Skin epidermis (tissue), 12 donors: ENCODE measurements around the gene FAM3A.

ENCODE experiments used
- H3K27ac ChIP-seq, 21 experiments: fragments of 200-600 bp; sonication (generic) in 11 of 21; one replicate each; pipeline ENCODE4 v1.5.0; 2020; ENCODE audit warnings: mild to moderate bottlenecking in 3 of 21, inconsistent platforms in 2 of 21, moderate library complexity in 2 of 21
- H3K4me3 ChIP-seq, 7 experiments: fragments of 200-600 bp; sonication (generic) in 2 of 7; one replicate each; pipeline ENCODE4 v1.5.0; 2020; ENCODE audit warnings: inconsistent platforms in 2 of 7, mild to moderate bottlenecking in 2 of 7, moderate library complexity in 1 of 7

Gene FAM3A

DNA sequence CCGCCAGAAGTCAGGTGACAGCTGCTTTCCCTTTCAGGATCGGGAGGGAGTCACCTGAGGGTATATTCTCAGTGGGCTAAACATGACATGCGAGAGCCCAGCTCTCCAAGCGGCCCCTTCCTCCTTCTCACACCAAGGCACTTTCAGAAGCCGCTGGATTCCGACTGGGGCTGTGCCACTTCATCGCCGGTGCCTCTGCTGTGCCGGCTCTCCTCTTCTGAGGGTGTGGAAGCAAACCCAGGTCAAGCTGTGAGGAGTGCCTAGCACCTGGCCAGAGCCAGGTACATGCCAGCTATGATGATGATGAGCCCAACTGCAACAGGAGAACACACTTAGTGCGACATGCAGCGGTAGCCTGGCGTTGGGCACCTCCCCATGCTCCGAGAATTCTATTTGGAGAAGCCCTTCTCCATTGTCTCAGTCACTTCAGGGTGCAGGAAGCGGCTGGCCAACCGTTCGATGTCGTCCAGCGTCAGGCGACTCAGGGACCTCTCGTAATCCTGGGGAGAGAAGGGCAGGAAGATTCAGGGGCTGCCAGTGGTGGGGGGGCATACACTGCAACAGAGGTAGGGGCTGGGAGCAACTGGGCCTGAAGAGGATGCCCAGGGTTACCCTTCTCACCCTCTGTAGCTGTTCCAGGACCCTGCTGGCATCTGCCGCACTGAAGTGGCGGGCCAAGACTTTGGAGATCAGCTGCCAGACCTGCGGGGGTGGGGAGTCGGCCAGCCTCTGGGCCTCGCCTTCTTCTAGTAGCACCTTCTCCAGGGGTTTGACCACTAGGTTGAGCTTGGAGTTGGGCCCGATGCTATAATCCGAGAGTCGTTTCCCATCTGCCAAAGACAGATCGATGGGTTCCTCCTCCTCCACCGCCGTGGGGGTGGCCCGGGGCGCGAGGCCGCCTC lies 30.6 kb downstream of the FAM3A start:
- Histone ChIP-seq H3K27ac (peak overlapping the region; percentile 22 to 91 (median 81)), H3K4me3 (peak overlapping the region; percentile 52 to 65 (median 58))

DNA sequence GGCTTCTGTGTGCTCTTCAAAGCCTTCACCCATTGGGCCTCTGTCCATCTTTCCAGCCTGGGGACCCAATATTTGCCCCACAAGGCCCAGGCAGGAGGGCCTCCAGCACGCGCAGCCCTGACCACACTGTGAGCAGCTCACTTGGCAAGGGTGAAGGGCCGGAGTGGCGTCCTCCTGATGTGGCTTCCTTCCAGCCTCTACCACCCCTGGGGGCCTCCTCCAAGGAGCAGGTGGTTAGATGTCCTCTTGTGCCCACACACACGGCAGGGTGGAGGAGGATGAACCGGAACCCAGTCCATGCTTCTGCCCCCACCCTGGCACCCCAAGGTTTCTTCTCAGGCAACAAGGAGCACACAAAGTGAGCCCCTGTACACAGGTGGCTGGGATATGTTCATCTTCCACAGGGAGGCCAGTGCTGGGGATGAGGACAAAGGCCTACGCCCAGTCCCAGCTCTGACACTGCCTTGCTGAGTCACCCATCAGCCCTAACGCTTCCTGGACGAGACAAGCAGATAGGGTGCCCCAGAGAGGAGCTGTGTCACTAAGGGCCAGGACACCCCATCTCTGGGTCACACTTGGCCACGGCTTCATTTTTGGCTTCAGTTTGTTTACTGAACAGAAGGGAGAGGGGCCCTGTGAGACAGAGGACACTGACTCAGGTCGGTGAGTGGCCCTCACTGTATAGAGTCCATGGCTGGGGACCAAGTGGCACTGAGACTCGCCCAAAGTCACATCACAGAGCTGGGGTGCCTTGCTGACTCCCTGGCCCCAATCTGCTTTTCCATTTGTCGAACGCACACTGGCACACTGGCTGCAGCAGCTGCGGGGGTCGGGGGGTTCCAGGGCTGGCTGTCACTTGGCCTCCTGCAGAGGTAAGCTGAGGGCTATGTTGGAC lies 31.5 kb downstream of the FAM3A start:
- Histone ChIP-seq H3K27ac (peak overlapping the region in 1 of 21 experiments; percentile 1), H3K4me3 (no peak overlapping the region)

DNA sequence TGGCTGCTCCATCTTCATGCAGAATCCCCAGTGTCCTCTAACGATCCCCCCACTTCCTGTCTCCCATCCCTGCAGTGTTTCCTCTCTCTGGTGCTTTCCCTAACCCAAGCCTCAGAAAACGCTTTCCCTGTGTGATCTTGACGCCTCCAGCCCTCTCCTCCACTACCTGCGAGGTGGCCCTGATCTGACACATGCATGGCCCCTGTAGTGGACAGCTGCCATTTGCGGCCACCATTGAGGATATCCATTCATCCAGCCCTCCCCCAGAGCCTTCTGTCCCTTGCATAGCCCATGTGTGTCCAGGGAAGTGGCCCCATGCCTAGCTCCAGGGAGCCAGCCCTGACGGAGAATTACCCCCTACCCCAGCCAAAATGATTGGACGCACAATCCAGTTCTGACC lies 32.7 kb downstream of the FAM3A start:
- no peak overlapping the region for H3K4me3 ChIP-seq
- H3K27ac ChIP-seq, result no peak overlapping the region

DNA sequence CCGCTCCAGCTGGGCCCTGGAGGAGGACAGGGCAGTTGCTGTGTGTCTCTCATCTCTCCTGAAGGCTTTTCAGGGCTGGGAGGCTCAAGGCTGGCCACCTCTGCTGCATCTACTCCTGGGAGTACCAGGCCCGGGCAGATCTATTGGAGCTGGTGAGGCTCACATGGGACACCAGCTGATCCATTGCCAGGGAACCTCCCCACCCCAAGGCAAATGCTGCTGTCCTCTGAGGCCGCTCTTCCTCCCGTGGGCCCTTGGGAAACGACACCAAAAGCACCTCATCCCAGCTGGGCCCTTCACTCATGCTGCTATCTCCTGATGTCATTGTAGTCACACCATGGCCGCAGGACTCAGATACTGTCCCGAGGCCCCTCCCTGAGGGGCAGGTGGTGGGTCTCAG lies 33.2 kb downstream of the FAM3A start:
- Histone ChIP-seq H3K4me3 (no peak overlapping the region), H3K27ac (no peak overlapping the region)

DNA sequence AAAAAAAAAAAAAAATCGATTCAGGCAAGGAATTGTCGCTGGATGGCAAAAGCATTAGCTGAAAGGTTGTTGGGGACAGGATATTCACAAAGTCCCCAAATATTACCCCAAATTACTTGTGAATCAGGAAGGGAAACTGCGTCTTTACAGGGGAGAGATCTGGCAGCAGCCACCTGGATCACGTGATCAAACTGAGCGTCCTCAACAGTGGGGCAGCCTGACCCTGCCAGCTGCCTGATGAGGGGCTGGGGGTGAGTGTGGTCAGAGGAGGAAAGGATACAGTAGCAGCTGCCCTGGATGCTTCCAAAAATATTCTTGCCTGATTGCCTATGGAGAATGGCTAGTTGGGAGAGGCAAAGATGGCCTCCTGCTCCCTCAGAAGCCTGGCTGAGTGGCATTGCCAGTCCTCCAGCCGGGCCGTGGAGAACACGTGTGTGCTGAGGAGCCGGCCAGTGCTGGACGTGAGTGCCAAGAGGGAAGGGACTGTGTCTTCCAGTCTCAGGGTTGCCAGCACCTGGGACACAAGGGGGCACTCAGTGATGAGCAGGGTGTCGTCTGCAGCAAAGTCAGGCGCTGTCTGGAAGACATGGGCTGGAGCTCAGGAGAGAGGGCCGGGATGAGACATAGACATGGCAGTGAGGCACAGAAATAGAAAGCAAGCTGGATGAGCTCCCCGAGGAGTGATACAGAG lies 34.0 kb downstream of the FAM3A start:
- Histone ChIP-seq H3K4me3 (no peak overlapping the region), H3K27ac (no peak overlapping the region)

DNA sequence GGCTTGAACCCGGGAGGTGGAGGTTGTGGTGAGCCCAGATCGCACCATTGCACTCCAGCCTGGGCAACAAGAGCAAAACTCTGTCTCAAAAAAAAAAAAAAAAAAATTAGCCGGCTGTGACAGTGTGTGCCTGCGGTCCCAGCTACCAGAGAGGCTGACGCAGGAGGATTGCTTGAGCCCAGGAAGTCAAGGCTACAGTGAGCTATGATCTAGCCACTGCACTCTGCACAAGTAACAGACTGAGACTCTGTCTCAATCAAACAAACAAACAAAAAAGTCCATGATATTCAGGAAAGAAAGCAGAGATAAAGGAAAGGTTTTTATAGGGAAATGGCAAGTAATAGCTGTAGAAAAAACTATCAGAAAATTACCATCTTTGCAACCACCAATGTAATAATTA lies 34.8 kb downstream of the FAM3A start:
- Histone ChIP-seq H3K27ac (no peak overlapping the region), H3K4me3 (no peak overlapping the region)

DNA sequence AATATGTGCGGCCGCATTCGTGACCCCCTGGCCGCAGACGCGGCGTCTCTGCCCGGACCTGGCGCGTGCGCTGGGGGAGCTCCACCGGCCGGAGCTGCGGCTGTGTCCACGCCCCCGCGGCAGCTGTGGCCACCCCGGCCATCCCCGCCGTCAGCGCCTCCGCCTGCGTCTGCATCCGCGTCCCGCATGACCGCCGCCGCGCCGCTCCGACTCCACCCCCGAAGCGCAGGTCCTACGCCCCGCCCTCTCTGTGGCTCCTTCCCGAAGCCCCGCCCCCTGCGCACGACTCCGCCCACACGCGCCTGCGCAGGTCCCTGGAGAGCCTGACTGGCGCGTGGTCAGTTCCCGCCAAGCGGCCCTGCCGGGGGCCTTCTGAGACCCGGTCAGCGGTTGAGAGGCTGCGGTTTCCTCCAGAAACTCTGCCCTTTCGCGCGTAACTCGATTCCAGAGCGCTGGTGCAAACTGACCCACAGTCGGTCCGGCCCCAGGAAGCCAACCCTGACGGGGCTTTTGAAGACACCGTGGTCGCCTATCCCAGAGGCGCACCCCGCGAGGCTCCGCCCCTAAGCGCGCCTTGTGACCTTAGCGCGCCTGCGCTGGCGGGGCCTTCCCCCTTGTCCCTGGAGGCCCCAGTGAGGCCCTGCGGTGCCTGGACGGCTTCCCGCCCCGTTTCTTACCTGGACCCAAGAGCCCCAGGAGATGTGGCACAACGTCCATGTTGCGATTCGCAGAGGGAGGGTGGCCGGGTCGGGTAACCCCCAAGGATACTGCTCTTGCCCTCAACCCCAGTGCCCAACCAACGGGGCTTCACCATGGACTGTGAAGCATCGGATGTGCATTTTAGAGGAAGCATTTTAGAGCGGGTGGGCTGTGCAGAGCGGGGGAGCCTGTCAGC lies 37.1 kb downstream of the FAM3A start, which contains the start of gene LAGE3:
LAGE3 (minus strand) TSS at position 554 of the 895 bp plus-strand sequence; CDS start at position 188, 366 bp downstream.
- Histone ChIP-seq H3K4me3 (peak within 1 kb of the TSS; percentile 23 to 57 (median 52)), H3K27ac (peak within 1 kb of the TSS in 20 of 21 experiments; percentile 49 to 88 (median 72))

DNA sequence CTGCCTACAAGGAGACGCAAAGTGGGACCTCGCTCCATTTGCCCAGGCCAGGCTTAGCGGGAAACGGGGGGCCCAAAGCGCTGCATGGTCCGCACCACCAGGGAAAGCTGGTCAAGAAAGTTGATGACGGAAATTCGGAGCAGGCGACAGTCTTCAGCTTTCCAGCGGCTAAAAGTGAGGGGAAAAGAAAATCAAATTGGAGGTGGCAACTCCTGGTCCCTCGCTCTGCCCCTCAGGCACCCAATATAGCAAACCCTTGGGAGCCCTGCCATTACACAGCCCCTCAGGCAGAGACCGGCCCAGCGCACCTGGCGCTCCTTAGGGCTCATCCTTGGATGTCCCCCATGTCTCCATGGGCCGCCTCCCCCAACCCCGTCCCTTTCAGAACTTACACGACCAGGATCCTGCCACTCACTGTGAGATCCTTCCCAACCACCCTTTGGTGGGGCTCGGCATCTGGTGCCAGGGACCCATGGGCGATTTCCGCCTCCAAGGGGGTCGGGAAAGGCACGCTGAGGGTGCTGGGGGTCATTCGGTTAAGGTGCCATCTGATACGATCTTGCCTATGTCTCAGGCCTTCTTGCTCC lies 38.0 kb downstream of the FAM3A start:
- Histone ChIP-seq H3K27ac (peak overlapping the region in 18 of 21 experiments; percentile 6 to 88 (median 72)), H3K4me3 (peak overlapping the region; percentile 23 to 57 (median 52))

DNA sequence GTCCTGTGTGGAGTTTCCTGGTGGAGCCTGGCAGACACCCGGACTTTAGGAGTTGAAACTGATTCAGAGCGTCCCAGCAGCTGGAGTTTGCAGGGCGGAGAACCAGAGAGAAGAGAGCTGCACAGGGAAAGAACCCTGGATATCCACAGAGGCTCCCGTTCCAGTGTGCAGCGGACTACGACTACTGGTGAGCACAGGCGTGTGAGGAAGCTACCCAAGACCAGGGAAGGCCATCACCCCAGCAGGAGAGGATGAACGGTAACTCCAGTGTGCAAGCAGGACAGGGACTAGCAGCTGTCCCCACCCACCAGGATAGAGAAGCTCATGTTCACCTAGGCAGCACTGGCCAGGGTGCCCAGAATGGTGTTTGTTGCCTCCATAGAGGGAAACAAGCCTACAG lies 39.2 kb downstream of the FAM3A start:
- no peak overlapping the region for H3K27ac ChIP-seq
- no peak overlapping the region for H3K4me3 ChIP-seq

DNA sequence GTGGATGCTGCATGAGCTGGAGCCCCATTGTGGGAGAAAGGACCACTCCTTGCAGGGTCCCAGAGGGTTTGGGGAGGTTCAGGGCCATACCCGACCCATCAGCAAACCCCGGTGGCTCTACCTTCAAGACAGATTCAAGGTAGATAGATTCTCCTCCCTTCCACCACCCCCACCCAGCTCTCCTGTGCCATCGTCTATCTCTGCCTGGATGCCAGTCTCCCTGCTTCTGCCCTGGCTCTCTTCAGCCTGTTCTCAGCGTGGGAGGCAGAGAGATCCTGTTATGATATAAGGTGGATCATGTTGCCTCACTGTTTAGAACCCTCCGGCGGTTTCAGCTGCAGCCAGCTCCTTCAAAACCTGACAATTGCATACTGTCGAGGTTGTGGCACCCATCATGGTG lies 42.3 kb downstream of the FAM3A start:
- Histone ChIP-seq H3K27ac (no peak overlapping the region), H3K4me3 (no peak overlapping the region)

DNA sequence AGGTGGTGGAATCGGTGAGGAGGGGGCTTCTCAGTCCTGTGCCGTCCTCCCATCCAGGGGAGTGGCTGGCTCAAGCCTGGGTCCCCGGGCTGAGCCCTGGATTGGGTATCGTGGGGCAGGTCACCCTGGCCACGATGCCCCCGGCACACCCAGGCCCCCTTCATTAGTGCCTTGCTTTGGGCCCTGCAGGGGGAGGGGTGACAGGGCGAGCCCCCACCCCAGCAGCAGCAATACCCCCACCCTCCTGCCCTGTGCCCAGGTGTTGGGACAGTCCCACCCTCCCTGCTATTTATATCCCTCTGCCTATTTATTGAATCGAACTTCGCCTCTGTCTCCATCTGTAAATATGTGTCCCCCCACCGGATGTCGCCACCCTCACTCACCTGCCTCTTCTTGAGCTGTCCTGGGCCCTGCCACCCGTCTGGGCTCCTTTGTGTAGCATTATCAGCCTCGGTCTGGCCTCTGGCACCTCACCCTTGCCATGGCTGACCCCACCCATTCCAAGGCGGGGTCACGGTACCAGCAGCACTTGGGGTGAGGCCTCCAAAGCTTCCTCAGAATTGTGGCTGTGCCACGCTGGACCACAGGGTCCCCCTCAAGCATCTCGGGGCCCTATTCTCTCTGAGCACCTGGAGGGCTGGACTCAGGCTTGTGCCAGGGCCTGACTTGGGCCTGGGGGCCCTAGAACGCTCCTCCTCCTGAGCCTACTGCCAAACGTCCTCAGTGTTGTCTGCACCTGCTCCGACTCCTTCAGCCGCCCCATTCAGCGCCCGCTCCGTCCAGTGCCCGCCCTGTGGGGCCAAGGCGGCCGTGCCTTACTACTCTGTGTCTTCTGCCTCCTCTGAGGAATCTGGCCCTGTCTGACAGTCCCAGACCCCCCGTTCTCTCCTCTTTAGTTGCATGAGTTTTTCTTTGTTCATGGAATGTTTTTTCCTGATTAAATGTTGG lies 43.1 kb downstream of the FAM3A start:
- H3K4me3 ChIP-seq, result no peak overlapping the region
- no peak overlapping the region for H3K27ac ChIP-seq

DNA sequence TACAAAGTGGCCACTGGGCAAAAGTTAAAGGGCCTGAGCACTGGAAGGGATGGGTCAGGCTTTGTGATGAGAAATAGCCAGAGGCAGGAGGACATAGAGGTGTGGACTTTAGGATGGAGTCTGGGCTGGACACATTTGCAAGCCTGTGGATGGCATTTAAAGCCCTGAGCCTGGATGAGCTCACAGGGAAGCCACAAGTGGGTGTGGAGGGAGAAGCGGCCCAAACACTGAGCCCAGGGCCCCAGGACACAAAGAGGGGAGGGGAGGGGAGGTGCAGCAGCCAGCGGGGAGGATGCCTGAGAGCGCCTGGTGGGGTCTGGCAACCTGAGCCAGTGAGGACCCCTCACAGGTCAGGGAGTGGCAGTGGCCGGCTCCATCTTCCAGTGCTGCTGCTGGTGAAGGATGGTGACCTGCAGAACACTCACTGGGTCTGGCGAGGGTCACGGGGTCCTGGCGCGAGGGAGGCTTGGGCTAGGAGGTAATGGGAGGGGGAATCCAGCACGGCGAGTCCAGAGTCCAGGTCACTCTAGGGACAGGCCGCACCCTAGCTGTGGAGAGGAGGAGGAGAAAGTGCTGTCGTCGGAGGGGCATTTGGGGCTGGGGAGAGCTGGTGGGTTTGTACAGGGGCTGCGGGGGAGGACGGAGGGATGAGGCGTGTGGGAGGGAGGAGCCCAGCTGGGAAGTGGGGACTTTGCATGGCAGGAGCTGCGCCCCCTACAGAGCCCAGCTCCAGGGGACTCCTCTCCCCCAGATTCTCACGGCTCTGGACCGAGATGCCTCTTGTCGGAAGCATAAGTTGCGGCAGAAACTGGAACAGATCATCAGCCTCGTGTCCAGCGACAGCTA lies 44.0 kb downstream of the FAM3A start:
- Histone ChIP-seq H3K27ac (no peak overlapping the region), H3K4me3 (no peak overlapping the region)

DNA sequence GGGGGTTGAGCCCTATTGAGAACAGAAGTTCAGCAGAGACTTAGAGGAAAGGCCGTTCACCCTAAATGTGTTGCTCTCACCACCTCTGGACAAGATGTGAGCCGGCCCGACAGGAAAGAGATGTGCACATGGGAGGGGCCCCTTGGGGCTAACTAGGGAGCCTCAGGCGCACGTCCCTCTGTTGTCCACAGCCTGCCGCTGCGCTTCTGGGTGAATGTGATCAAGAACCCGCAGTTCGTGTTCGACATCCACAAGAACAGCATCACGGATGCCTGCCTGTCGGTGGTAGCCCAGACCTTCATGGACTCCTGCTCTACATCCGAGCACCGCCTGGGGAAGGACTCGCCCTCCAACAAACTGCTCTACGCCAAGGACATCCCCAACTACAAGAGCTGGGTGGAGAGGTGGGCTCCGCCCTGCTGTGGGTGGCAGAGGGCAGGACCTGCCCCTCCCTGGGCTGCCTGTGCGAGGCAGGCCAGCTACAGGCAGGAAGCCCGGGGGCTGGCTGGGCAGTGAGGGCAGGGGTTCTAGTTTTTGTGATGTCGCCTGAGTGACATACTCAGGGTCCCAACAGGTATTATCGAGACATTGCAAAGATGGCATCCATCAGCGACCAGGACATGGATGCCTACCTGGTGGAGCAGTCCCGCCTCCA lies 45.0 kb downstream of the FAM3A start:
- H3K4me3 ChIP-seq, result no peak overlapping the region
- H3K27ac ChIP-seq, result no peak overlapping the region

DNA sequence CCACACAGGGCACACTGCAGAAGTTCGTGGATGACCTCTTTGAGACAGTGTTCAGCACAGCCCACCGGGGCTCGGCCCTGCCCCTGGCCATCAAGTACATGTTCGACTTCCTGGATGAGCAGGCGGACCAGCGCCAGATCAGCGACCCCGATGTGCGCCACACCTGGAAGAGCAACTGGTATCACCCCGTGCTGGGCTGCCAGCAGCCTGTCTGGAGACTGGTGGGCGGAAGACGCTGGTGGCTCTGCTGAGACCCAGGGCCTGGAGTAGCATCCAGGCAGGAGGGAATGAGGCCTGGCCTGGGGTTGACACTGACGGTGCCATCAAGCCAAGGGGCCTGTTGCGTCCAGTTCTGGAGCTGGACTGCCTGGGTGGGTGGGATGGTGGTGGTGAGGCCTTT lies 45.6 kb downstream of the FAM3A start:
- no peak overlapping the region for H3K4me3 ChIP-seq
- H3K27ac ChIP-seq, result no peak overlapping the region

DNA sequence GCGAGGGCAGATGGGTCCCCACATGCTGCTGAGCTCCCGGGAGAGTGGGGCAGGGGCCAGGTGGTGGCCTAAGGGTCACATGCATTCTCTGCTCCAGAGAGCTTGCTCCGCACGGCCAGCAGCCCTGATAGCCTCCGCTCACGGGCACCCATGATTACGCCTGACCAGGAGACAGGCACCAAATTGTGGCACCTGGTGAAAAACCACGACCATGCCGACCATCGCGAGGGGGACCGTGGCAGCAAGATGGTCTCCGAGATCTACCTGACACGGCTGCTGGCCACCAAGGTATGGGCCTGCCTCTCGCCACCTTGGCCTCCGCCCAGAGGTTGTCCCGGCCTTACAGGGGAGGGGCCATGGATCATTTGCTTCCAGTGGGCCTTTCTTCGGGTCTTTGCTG lies 46.2 kb downstream of the FAM3A start:
- Histone ChIP-seq H3K4me3 (no peak overlapping the region), H3K27ac (no peak overlapping the region)

DNA sequence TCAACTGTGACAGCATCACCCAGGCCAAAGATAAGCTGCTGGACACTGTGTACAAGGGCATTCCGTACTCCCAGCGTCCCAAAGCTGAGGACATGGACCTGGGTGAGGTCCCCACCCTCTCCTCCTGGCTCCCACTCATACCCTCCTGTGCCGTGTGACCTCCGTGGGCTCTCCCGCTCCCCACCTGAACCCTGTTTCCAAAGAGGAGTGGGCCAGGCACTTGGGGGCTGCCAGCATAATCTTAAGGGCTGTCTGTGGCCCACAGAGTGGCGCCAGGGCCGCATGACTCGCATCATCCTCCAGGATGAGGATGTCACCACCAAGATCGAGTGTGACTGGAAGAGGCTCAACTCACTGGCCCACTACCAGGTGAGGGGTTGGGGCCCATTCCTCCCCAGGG lies 46.9 kb downstream of the FAM3A start:
- Histone ChIP-seq H3K27ac (no peak overlapping the region), H3K4me3 (no peak overlapping the region)
